AG04450 (cell line): ENCODE measurements around the gene HMGA1. TPM values are rescaled to one million over a fixed set of nuclear protein-coding genes. Genes with fewer than 3 reads are reported as not detected.

Source experiments
- CTCF ChIA-PET: fragments of 300-600, 350-600 bp; formaldehyde crosslinking; extraction: SDS; loops from one replicate; lab custom pipeline; 2022; ENCODE audit warnings: antibody characterized with exemption, inconsistent platforms; lab: Charles Lee
- POLR2A ChIA-PET: fragments of 350-600 bp; formaldehyde crosslinking; extraction: SDS; loops from one replicate; lab custom pipeline; 2021; ENCODE audit warnings: antibody characterized with exemption, inconsistent platforms; lab: Yijun Ruan, JAX
- DNase-seq: peaks from one replicate; pipeline ENCODE4 v3.0.0-alpha.2; 2011; ENCODE audit warnings: low read depth, low spot score
- H3K27ac ChIP-seq: one replicate; pipeline ENCODE4 v1.5.1; 2012; ENCODE audit warnings: low read depth, low read length, control low read depth
- H3K27me3 ChIP-seq: one replicate; pipeline ENCODE4 v1.6.0; 2012; ENCODE audit warnings: low read length; ENCODE audit not compliant: control insufficient read depth, insufficient read depth
- H3K4me3 ChIP-seq: 2 replicates; pipeline ENCODE4 v1.5.1; 2011; ENCODE audit warnings: mild to moderate bottlenecking, low read depth, low read length, control low read depth
- H3K9me3 ChIP-seq: 2 replicates; pipeline ENCODE4 v1.5.1; 2012; ENCODE audit warnings: low read length; ENCODE audit not compliant: control insufficient read depth, insufficient read depth
- CTCF ChIP-seq: IDR thresholded peaks from 2 replicates; pipeline ENCODE4 v1.5.1; 2011; ENCODE audit warnings: low read depth, low read length, control low read depth, inconsistent platforms
- polyA plus RNA-seq: library from polyadenylated mRNA; depleted of rRNA; stranded (reverse); fragments of >200 nt; gene quantifications from 2 replicates; pipeline ENCODE4 v1.2.3, GENCODE V29; 2011

Gene HMGA1
- polyA plus RNA-seq, 1 experiment: 142 TPM

- ChIA-PET CTCF (interaction anchor here (0.6 to 3.4 kb wide), 3 partner anchors 35 to 131 kb away, joined by 3 to 8 read pairs (median 3); no protein-coding TSS in a partner anchor), POLR2A (no interaction called here)
- H3K27ac ChIP-seq: no peak overlapping the region
- no peak overlapping the region for H3K4me3 ChIP-seq
- DNase-seq: peak; percentile 32
- no peaks in the 10 kb centered on the region for H3K27me3 ChIP-seq
- no peak for TF ChIP-seq CTCF
- H3K9me3 ChIP-seq: no peaks in the 10 kb centered on the region; the same call in 1 of the 2 replicates
Observed at GRCh38 chr6:34284563-34285447, 48.1 kb downstream of the HMGA1 start.

GRCh38 chr6:34285448-34286164 lies 48.9 kb downstream of the HMGA1 start:
- no peak for DNase-seq
- POLR2A ChIA-PET: interaction anchor here (0.6 kb wide), 1 partner anchor 127 kb away, joined by 3 read pairs; no protein-coding TSS in a partner anchor
- CTCF ChIA-PET: no interaction called here
- Histone ChIP-seq H3K27ac (no peak overlapping the region), H3K27me3 (no peaks in the 10 kb centered on the region), H3K9me3 (no peaks in the 10 kb centered on the region; the same call in 1 of the 2 replicates), H3K4me3 (no peak overlapping the region)
- no peak for TF ChIP-seq CTCF

GRCh38 chr6:34288581-34288980 lies 51.9 kb downstream of the HMGA1 start:
- TF ChIP-seq CTCF: no peak
- CTCF ChIA-PET: no interaction called here
- POLR2A ChIA-PET: no interaction called here
- H3K9me3 ChIP-seq: no peaks in the 10 kb centered on the region; the same call in 1 of the 2 replicates
- H3K27me3 ChIP-seq: no peaks in the 10 kb centered on the region
- H3K27ac ChIP-seq: no peak overlapping the region
- DNase-seq: no peak
- no peak overlapping the region for H3K4me3 ChIP-seq

- H3K27ac ChIP-seq: no peak overlapping the region
- POLR2A ChIA-PET: no interaction called here
Observed at GRCh38 chr6:34289137-34289536, 52.5 kb downstream of the HMGA1 start.

More at GRCh38 chr6:34289137-34289536, 52.5 kb downstream of the HMGA1 start:
- CTCF ChIA-PET: no interaction called here
- no peaks in the 10 kb centered on the region for H3K27me3 ChIP-seq
- H3K4me3 ChIP-seq: no peak overlapping the region
- no peak for TF ChIP-seq CTCF
- DNase-seq: no peak
- no peaks in the 10 kb centered on the region; the same call in 1 of the 2 replicates for H3K9me3 ChIP-seq
